HEK293 (cell line): ENCODE results near the gene CRIP1.

Experiments used
- ATF2 ChIP-seq: fragments of 450-650 bp; formaldehyde crosslinking; IDR thresholded peaks from 2 replicates; pipeline ENCODE4 v1.5.1; 2016; ENCODE audit warnings: missing biosample characterization, missing genetic modification characterization, low read depth
- FEZF1 ChIP-seq: fragments of 450-650 bp; formaldehyde crosslinking; IDR thresholded peaks from 2 replicates; pipeline ENCODE4 v1.5.1; 2016; ENCODE audit warnings: missing biosample characterization, missing genetic modification characterization
- GLIS1 ChIP-seq: fragments of 450-650 bp; formaldehyde crosslinking; IDR thresholded peaks from 2 replicates; pipeline ENCODE4 v1.5.1; 2016; ENCODE audit warnings: missing biosample characterization, missing genetic modification characterization
- HOXC10 ChIP-seq: sonication (generic); formaldehyde crosslinking; IDR thresholded peaks from 2 replicates; pipeline ENCODE4 v1.8.1; 2023; ENCODE audit warnings: mild to moderate bottlenecking, missing genetic modification reagents
- PBX3 ChIP-seq: sonication (generic); formaldehyde crosslinking; IDR thresholded peaks from 2 replicates; pipeline ENCODE4 v1.8.1; 2022; ENCODE audit warnings: mild to moderate bottlenecking, moderate library complexity, missing genetic modification reagents
- SP7 ChIP-seq: fragments of 450-650 bp; formaldehyde crosslinking; IDR thresholded peaks from 2 replicates; pipeline ENCODE4 v1.5.1; 2016; ENCODE audit warnings: missing biosample characterization, missing genetic modification characterization
- TRIM28 ChIP-seq: IDR thresholded peaks from 2 replicates; pipeline ENCODE4 v1.6.1; 2011; ENCODE audit warnings: low read length, control low read depth, borderline replicate concordance
- YY1 ChIP-seq: fragments of 450-650 bp; formaldehyde crosslinking; IDR thresholded peaks from 2 replicates; pipeline ENCODE4 v1.5.1; 2018; ENCODE audit warnings: missing biosample characterization, missing genetic modification characterization
- ZBTB17 ChIP-seq: fragments of 450-650 bp; formaldehyde crosslinking; IDR thresholded peaks from 2 replicates; pipeline ENCODE4 v1.5.1; 2016; ENCODE audit warnings: missing biosample characterization, missing genetic modification characterization
- ZBTB26 ChIP-seq: fragments of 450-650 bp; formaldehyde crosslinking; optimal IDR thresholded peaks from 2 replicates; pipeline ENCODE3; 2016; ENCODE audit warnings: missing biosample characterization, mild to moderate bottlenecking, missing genetic modification characterization
- ZNF112 ChIP-seq: fragments of 450-650 bp; formaldehyde crosslinking; IDR thresholded peaks from 2 replicates; pipeline ENCODE4 v1.5.0; 2017; ENCODE audit warnings: missing biosample characterization, missing genetic modification characterization
- ZNF169 ChIP-seq: fragments of 450-650 bp; formaldehyde crosslinking; IDR thresholded peaks from 2 replicates; pipeline ENCODE4 v1.5.1; 2016; ENCODE audit warnings: missing biosample characterization, missing genetic modification characterization
- ZNF174 ChIP-seq: fragments of 450-650 bp; formaldehyde crosslinking; IDR thresholded peaks from 2 replicates; pipeline ENCODE4 v1.5.0; 2017; ENCODE audit warnings: missing biosample characterization, mild to moderate bottlenecking, missing genetic modification characterization
- ZNF23 ChIP-seq: fragments of 450-650 bp; formaldehyde crosslinking; IDR thresholded peaks from 2 replicates; pipeline ENCODE4 v1.5.1; 2016; ENCODE audit warnings: missing biosample characterization, missing genetic modification characterization, borderline replicate concordance
- ZNF311 ChIP-seq: fragments of 450-650 bp; formaldehyde crosslinking; IDR thresholded peaks from 2 replicates; pipeline ENCODE4 v1.5.1; 2017; ENCODE audit warnings: missing biosample characterization, missing genetic modification characterization, borderline replicate concordance
- ZNF335 ChIP-seq: fragments of 450-650 bp; formaldehyde crosslinking; conservative IDR thresholded peaks from 2 replicates; pipeline ENCODE4 v1.5.1; 2016; ENCODE audit warnings: missing biosample characterization, missing genetic modification characterization
- ZNF423 ChIP-seq: fragments of 450-650 bp; formaldehyde crosslinking; IDR thresholded peaks from 2 replicates; pipeline ENCODE4 v1.5.1; 2016; ENCODE audit warnings: missing biosample characterization, missing genetic modification characterization
- ZNF48 ChIP-seq: fragments of 450-650 bp; formaldehyde crosslinking; IDR thresholded peaks from 2 replicates; pipeline ENCODE4 v1.5.1; 2016; ENCODE audit warnings: missing biosample characterization, missing genetic modification characterization
- ZNF558 ChIP-seq: fragments of 450-650 bp; formaldehyde crosslinking; IDR thresholded peaks from 2 replicates; pipeline ENCODE4 v1.5.1; 2016; ENCODE audit warnings: missing biosample characterization, missing genetic modification characterization
- ZNF560 ChIP-seq: fragments of 450-650 bp; formaldehyde crosslinking; IDR thresholded peaks from 2 replicates; pipeline ENCODE4 v1.5.1; 2017; ENCODE audit warnings: missing biosample characterization, missing genetic modification characterization, borderline replicate concordance
- ZNF596 ChIP-seq: fragments of 450-650 bp; IDR thresholded peaks from 2 replicates; pipeline ENCODE4 v1.5.0; 2018; ENCODE audit warnings: missing biosample characterization, mild to moderate bottlenecking, missing genetic modification characterization, moderate library complexity
- ZNF639 ChIP-seq: fragments of 450-650 bp; formaldehyde crosslinking; IDR thresholded peaks from 2 replicates; pipeline ENCODE4 v1.5.1; 2016; ENCODE audit warnings: missing biosample characterization, missing genetic modification characterization
- ZNF707 ChIP-seq: fragments of 450-650 bp; formaldehyde crosslinking; IDR thresholded peaks from 2 replicates; pipeline ENCODE4 v1.5.1; 2016; ENCODE audit warnings: missing biosample characterization, missing genetic modification characterization
- ZNF768 ChIP-seq: fragments of 450-650 bp; formaldehyde crosslinking; IDR thresholded peaks from 2 replicates; pipeline ENCODE4 v1.5.1; 2018; ENCODE audit warnings: missing biosample characterization, mild to moderate bottlenecking, missing genetic modification characterization
- TF ChIP-seq, protein P1 (sequence below): fragments of 450-650 bp; formaldehyde crosslinking; IDR thresholded peaks from 2 replicates; pipeline ENCODE4 v1.5.0; 2017; ENCODE audit warnings: missing biosample characterization, missing genetic modification characterization, borderline replicate concordance
- TF ChIP-seq, protein P2 (sequence below): fragments of 450-650 bp; IDR thresholded peaks from 2 replicates; pipeline ENCODE4 v1.5.1; 2018; ENCODE audit warnings: missing biosample characterization, mild to moderate bottlenecking, missing genetic modification characterization
- TF ChIP-seq, protein P3 (sequence below): fragments of 450-650 bp; formaldehyde crosslinking; IDR thresholded peaks from 2 replicates; pipeline ENCODE4 v1.5.1; 2016; ENCODE audit warnings: missing biosample characterization, missing genetic modification characterization, low read depth
- TF ChIP-seq, protein P4 (sequence below): fragments of 450-650 bp; formaldehyde crosslinking; IDR thresholded peaks from 2 replicates; pipeline ENCODE4 v1.5.1; 2016; ENCODE audit warnings: missing biosample characterization, missing genetic modification characterization

CRIP1 gene

GRCh38 chr14:105481886-105482457 is 4.7 kb upstream of the CRIP1 start (continued):
- TF ChIP-seq ZNF48 (tag by site-specific recombination) (no peak), SP7 (tag by site-specific recombination) (no peak; the same call in 1 of the 2 replicates), ZNF23 (tag by site-specific recombination) (no peak), ZNF169 (tag by site-specific recombination) (no peak), ZBTB26 (tag by site-specific recombination) (no peak), ATF2 (tag by site-specific recombination) (peak; percentile 8; the same call in 1 of the 2 replicates), GLIS1 (tag by site-specific recombination) (peak; percentile 43; the same call in 1 of the 2 replicates), HOXC10 (CRISPR knock-in tag) (no peak), ZNF335 (peak; percentile 48), ZNF174 (no peak), ZNF639 (tag by site-specific recombination) (no peak), FEZF1 (tag by site-specific recombination) (no peak), ZNF560 (tag by site-specific recombination) (no peak), ZNF596 (tag by site-specific recombination) (no peak), ZNF423 (tag by site-specific recombination) (peak; percentile 99), ZNF558 (tag by site-specific recombination) (no peak), ZNF707 (tag by site-specific recombination) (no peak), TRIM28 (no peak), YY1 (tag by site-specific recombination) (no peak), PBX3 (CRISPR knock-in tag) (no peak), ZBTB17 (tag by site-specific recombination) (peak; percentile 68; the same call in 1 of the 2 replicates), ZNF112 (tag by site-specific recombination) (no peak), ZNF311 (tag by site-specific recombination) (no peak), ZNF768 (tag by site-specific recombination) (no peak)
- TF ChIP-seq, protein P1, sequence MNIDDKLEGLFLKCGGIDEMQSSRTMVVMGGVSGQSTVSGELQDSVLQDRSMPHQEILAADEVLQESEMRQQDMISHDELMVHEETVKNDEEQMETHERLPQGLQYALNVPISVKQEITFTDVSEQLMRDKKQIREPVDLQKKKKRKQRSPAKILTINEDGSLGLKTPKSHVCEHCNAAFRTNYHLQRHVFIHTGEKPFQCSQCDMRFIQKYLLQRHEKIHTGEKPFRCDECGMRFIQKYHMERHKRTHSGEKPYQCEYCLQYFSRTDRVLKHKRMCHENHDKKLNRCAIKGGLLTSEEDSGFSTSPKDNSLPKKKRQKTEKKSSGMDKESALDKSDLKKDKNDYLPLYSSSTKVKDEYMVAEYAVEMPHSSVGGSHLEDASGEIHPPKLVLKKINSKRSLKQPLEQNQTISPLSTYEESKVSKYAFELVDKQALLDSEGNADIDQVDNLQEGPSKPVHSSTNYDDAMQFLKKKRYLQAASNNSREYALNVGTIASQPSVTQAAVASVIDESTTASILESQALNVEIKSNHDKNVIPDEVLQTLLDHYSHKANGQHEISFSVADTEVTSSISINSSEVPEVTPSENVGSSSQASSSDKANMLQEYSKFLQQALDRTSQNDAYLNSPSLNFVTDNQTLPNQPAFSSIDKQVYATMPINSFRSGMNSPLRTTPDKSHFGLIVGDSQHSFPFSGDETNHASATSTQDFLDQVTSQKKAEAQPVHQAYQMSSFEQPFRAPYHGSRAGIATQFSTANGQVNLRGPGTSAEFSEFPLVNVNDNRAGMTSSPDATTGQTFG (tag by site-specific recombination): no peak
- TF ChIP-seq, protein P2, sequence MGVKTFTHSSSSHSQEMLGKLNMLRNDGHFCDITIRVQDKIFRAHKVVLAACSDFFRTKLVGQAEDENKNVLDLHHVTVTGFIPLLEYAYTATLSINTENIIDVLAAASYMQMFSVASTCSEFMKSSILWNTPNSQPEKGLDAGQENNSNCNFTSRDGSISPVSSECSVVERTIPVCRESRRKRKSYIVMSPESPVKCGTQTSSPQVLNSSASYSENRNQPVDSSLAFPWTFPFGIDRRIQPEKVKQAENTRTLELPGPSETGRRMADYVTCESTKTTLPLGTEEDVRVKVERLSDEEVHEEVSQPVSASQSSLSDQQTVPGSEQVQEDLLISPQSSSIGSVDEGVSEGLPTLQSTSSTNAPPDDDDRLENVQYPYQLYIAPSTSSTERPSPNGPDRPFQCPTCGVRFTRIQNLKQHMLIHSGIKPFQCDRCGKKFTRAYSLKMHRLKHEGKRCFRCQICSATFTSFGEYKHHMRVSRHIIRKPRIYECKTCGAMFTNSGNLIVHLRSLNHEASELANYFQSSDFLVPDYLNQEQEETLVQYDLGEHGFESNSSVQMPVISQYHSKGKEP (tag by site-specific recombination): no peak
- TF ChIP-seq, protein P3, sequence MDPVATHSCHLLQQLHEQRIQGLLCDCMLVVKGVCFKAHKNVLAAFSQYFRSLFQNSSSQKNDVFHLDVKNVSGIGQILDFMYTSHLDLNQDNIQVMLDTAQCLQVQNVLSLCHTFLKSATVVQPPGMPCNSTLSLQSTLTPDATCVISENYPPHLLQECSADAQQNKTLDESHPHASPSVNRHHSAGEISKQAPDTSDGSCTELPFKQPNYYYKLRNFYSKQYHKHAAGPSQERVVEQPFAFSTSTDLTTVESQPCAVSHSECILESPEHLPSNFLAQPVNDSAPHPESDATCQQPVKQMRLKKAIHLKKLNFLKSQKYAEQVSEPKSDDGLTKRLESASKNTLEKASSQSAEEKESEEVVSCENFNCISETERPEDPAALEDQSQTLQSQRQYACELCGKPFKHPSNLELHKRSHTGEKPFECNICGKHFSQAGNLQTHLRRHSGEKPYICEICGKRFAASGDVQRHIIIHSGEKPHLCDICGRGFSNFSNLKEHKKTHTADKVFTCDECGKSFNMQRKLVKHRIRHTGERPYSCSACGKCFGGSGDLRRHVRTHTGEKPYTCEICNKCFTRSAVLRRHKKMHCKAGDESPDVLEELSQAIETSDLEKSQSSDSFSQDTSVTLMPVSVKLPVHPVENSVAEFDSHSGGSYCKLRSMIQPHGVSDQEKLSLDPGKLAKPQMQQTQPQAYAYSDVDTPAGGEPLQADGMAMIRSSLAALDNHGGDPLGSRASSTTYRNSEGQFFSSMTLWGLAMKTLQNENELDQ: no peak
- TF ChIP-seq, protein P4, sequence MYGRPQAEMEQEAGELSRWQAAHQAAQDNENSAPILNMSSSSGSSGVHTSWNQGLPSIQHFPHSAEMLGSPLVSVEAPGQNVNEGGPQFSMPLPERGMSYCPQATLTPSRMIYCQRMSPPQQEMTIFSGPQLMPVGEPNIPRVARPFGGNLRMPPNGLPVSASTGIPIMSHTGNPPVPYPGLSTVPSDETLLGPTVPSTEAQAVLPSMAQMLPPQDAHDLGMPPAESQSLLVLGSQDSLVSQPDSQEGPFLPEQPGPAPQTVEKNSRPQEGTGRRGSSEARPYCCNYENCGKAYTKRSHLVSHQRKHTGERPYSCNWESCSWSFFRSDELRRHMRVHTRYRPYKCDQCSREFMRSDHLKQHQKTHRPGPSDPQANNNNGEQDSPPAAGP (tag by site-specific recombination): peak; percentile 53; the same call in 1 of the 2 replicates
